Caco-2 (cell line): ENCODE data around the gene EVI5L. TPM values are rescaled to one million over a fixed set of nuclear protein-coding genes. Genes with fewer than 3 reads are reported as not detected.
A peak's percentile ranks its signal among the peaks of the same experiment; 100 is the strongest.

Source experiments
- BruUV-seq: library from RNA; stranded (reverse); fragments of 400-500 nt; replicated peaks from 2 replicates; lab custom pipeline; 2021; lab: Mats Ljungman, UMichigan
- CTCF ChIA-PET: fragments of 300-600 bp; sonication (Branson Sonifier 250); formaldehyde crosslinking; loops from one replicate; lab custom pipeline; 2022; ENCODE audit warnings: antibody characterized with exemption; lab: Charles Lee
- POLR2A ChIA-PET: fragments of 300-600 bp; sonication (Branson Sonifier 250); formaldehyde crosslinking; loops from one replicate; lab custom pipeline; 2022; ENCODE audit warnings: antibody characterized with exemption; lab: Charles Lee
- DNase-seq, 2 experiments: peaks; one replicate each; pipeline versions ENCODE4 v3.0.0 to v3.0.0-alpha.2; 2020 to 2022
- H3K27me3 ChIP-seq: replicated peaks from 2 replicates; pipeline ENCODE4 v1.6.0; 2011; ENCODE audit warnings: low read length; ENCODE audit not compliant: control insufficient read depth, insufficient read depth
- H3K36me3 ChIP-seq: 2 replicates; pipeline ENCODE4 v1.5.1; 2011; ENCODE audit warnings: low read length; ENCODE audit not compliant: control insufficient read depth, insufficient read depth
- H3K4me1 ChIP-seq: fragments of 250-450 bp; sonication (Bioruptor Pico); 2 replicates; pipeline ENCODE4 v1.5.1; 2020; ENCODE audit warnings: mild to moderate bottlenecking
- H3K4me3 ChIP-seq: 2 replicates; pipeline ENCODE4 v1.5.1; 2011; ENCODE audit warnings: low read depth, mild to moderate bottlenecking, control low read depth, low read length
- H3K9me3 ChIP-seq: fragments of 250-450 bp; sonication (Bioruptor Pico); 2 replicates; pipeline ENCODE4 v1.5.1; 2020; ENCODE audit warnings: mild to moderate bottlenecking, moderate library complexity
- H3K27ac Mint-ChIP-seq: one replicate; pipeline ENCODE4 v1.8.0; 2022; ENCODE audit warnings: mixed read lengths; ENCODE audit not compliant: unreplicated experiment
- H3K27me3 Mint-ChIP-seq: one replicate; pipeline ENCODE4 v1.8.0; 2022; ENCODE audit warnings: mixed read lengths; ENCODE audit not compliant: insufficient read depth, unreplicated experiment
- H3K36me3 Mint-ChIP-seq: one replicate; pipeline ENCODE4 v1.8.0; 2022; ENCODE audit warnings: mild to moderate bottlenecking, mixed read lengths; ENCODE audit not compliant: insufficient read depth, unreplicated experiment
- H3K4me1 Mint-ChIP-seq: one replicate; pipeline ENCODE4 v1.8.0; 2022; ENCODE audit warnings: low read depth, mixed read lengths; ENCODE audit not compliant: unreplicated experiment
- H3K4me3 Mint-ChIP-seq: one replicate; pipeline ENCODE4 v1.8.0; 2022; ENCODE audit warnings: mild to moderate bottlenecking, moderate library complexity, mixed read lengths; ENCODE audit not compliant: unreplicated experiment
- H3K9me3 Mint-ChIP-seq: one replicate; pipeline ENCODE4 v1.8.0; 2022; ENCODE audit warnings: mixed read lengths; ENCODE audit not compliant: unreplicated experiment
- CTCF ChIP-seq, 2 experiments: fragments of 200-600 bp in 1 of 2; IDR thresholded peaks; 1 replicate in 1 of 2; 2 replicates in 1 of 2; pipeline versions ENCODE4 v1.5.1 to v1.8.0; 2011 to 2022; ENCODE audit warnings: antibody characterized with exemption in 1 of 2, control low read depth in 1 of 2, inconsistent platforms in 1 of 2, low read depth in 1 of 2, low read length in 1 of 2, mild to moderate bottlenecking in 1 of 2, moderate library complexity in 1 of 2; ENCODE audit not compliant: insufficient read depth in 1 of 2, severe bottlenecking in 1 of 2, unreplicated experiment in 1 of 2
- intact Hi-C: fragments of 100-400 bp; cut with micrococcal nuclease; formaldehyde crosslinking; loops from one replicate; pipeline ENCODE4 v1.10.0; 2022; ENCODE audit not compliant: unreplicated experiment
- total RNA-seq: library from RNA; stranded (reverse); gene quantifications from 2 replicates; pipeline ENCODE4 v1.2.3, GENCODE V29; 2022

EVI5L gene
- total RNA-seq, 1 experiment from 2014 or later, result 9.8 TPM

- ChIA-PET POLR2A (no interaction called here), CTCF (interaction anchor here (1.3 kb wide), 1 partner anchor 11 kb away, joined by 4 read pairs; the partner anchor contains the start of gene SNAPC2)
- H3K36me3 ChIP-seq, result peaks cover 2% of the 10 kb centered on the region; the same call in 1 of the 2 replicates
Measured at GRCh38 chr19:7908742-7909461, 78.9 kb downstream of the EVI5L start.

GRCh38 chr19:7909471-7910067, 79.6 kb downstream of the EVI5L start:
- Mint-ChIP-seq H3K4me3 (no peak overlapping the region), H3K27me3 (no peaks in the 10 kb centered on the region), H3K9me3 (no peaks in the 10 kb centered on the region), H3K36me3 (peaks cover 40% of the 10 kb centered on the region), H3K27ac (no peak overlapping the region), H3K4me1 (peaks cover 6% of the 10 kb centered on the region)
- ChIA-PET CTCF (interaction anchor here (1.3 kb wide), 1 partner anchor 11 kb away, joined by 4 read pairs; the partner anchor contains the start of gene SNAPC2), POLR2A (no interaction called here)
- TF ChIP-seq CTCF (IDR thresholded peaks at IDR 0.05; ENCODE audit: insufficient read depth in 1 of 2, low read depth in 1 of 2, low read length in 1 of 2, severe bottlenecking in 1 of 2, unreplicated experiment in 1 of 2), result no peak
- H3K4me3 ChIP-seq, result no peak overlapping the region
- no peaks in the 10 kb centered on the region for H3K9me3 ChIP-seq
- H3K36me3 ChIP-seq, result peaks cover 1% of the 10 kb centered on the region; the same call in 1 of the 2 replicates
- DNase-seq, result no peak
- BruUV-seq, result no TSS peak
- no peaks in the 10 kb centered on the region for H3K27me3 ChIP-seq
- intact Hi-C loops, result no loop called here
- peaks cover 7% of the 10 kb centered on the region; the same call in 1 of the 2 replicates for H3K4me1 ChIP-seq

More at GRCh38 chr19:7908742-7909461, 78.9 kb downstream of the EVI5L start:
- Mint-ChIP-seq H3K27me3 (no peaks in the 10 kb centered on the region), H3K9me3 (no peaks in the 10 kb centered on the region), H3K27ac (no peak overlapping the region), H3K4me3 (no peak overlapping the region), H3K4me1 (peaks cover 6% of the 10 kb centered on the region), H3K36me3 (peaks cover 44% of the 10 kb centered on the region)
- BruUV-seq, result no TSS peak
- Histone ChIP-seq H3K9me3 (no peaks in the 10 kb centered on the region), H3K27me3 (no peaks in the 10 kb centered on the region), H3K4me3 (no peak overlapping the region), H3K4me1 (peaks cover 9% of the 10 kb centered on the region; the same call in 1 of the 2 replicates)
- no peak for TF ChIP-seq CTCF (IDR thresholded peaks at IDR 0.05; ENCODE audit: insufficient read depth in 1 of 2, low read depth in 1 of 2, low read length in 1 of 2, severe bottlenecking in 1 of 2, unreplicated experiment in 1 of 2)
- intact Hi-C loops, result no loop called here
- peak in 1 of 2 experiments; percentile 17 for DNase-seq

GRCh38 chr19:7910321-7911161, 80.5 kb downstream of the EVI5L start:
- no peaks in the 10 kb centered on the region for H3K4me1 Mint-ChIP-seq
- H3K4me3 ChIP-seq, result no peak overlapping the region
- H3K27me3 ChIP-seq, result no peaks in the 10 kb centered on the region
- TF ChIP-seq CTCF (IDR thresholded peaks at IDR 0.05; ENCODE audit: insufficient read depth in 1 of 2, low read depth in 1 of 2, low read length in 1 of 2, severe bottlenecking in 1 of 2, unreplicated experiment in 1 of 2), result no peak
- H3K9me3 Mint-ChIP-seq, result no peaks in the 10 kb centered on the region
- no peaks in the 10 kb centered on the region for H3K9me3 ChIP-seq
- no peak for DNase-seq
- BruUV-seq, result no TSS peak
- H3K27me3 Mint-ChIP-seq, result no peaks in the 10 kb centered on the region
- intact Hi-C loops, result no loop called here
- H3K4me3 Mint-ChIP-seq, result no peak overlapping the region
- no peak overlapping the region for H3K27ac Mint-ChIP-seq
- no peaks in the 10 kb centered on the region; the same call in 1 of the 2 replicates for H3K4me1 ChIP-seq
- no peaks in the 10 kb centered on the region for H3K36me3 ChIP-seq
- POLR2A ChIA-PET, result no interaction called here
- CTCF ChIA-PET, result no interaction called here
- H3K36me3 Mint-ChIP-seq, result peaks cover 39% of the 10 kb centered on the region
